Central memory CD8-positive, alpha-beta T cell (primary cell): ENCODE measurements around the gene PAK4.

ENCODE experiments used
- ATAC-seq: fragments of 150-1000 bp; cut with Tn5 transposase; replicated peaks from 2 replicates; pipeline ENCODE4 v1.10.0; 2022; ENCODE audit warnings: mild to moderate bottlenecking, moderate FRiP score, moderate number of reproducible peaks; ENCODE audit not compliant: poor library complexity, severe bottlenecking; ENCODE audit errors: extremely low read depth
- DNase-seq, 2 donors: peaks; one replicate each; pipeline ENCODE4 v3.0.0; 2021; ENCODE audit warnings: low spot score in 2 of 2
- H3K27ac Mint-ChIP-seq: one replicate; pipeline ENCODE4 v1.8.0; 2022; ENCODE audit warnings: low read depth, mild to moderate bottlenecking, moderate library complexity, mixed read lengths
- H3K27me3 Mint-ChIP-seq: one replicate; pipeline ENCODE4 v1.8.0; 2022; ENCODE audit warnings: mixed read lengths
- H3K36me3 Mint-ChIP-seq: one replicate; pipeline ENCODE4 v1.8.0; 2022; ENCODE audit warnings: mild to moderate bottlenecking, moderate library complexity, mixed read lengths; ENCODE audit not compliant: insufficient read depth
- H3K4me1 Mint-ChIP-seq: one replicate; pipeline ENCODE4 v1.8.0; 2022; ENCODE audit warnings: mixed read lengths
- H3K4me3 Mint-ChIP-seq: one replicate; pipeline ENCODE4 v1.8.0; 2022; ENCODE audit warnings: mild to moderate bottlenecking, moderate library complexity, mixed read lengths
- H3K9me3 Mint-ChIP-seq: one replicate; pipeline ENCODE4 v1.8.0; 2022; ENCODE audit warnings: mixed read lengths

PAK4 gene

DNA sequence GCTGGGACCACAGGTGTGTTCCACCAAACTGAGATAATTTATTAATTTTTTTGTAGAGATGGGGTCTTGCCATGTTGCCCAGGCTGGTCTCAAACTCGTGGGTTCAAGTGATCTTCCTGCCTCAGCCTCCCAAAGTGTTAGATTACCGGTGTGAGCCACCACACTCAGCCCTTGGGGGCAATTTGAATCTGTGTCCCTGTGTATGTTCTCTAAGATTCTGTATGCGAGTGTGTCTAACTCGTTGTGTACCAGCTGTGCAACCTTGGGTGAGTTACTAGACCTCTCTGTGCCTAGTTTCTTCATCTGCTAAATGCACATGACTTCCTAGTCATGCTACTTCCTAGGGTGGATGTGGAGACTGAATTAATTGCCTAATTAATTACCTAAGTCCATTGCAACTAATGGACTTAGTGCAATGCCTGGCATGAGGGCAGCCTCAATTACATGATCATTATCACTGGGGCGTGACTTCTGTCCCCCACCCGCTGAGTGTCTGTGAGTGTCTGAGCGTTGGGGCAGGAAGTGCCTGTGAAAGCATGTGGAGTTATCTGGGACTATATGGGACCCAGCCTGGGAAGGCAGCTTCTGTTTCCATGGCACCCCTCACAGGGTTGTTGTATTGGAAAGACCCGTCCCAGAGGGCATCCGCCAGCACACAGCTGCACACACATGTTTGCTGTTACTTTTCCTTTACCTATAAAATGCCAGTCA is 69.4 kb downstream of the PAK4 start:
- Mint-ChIP-seq H3K36me3 (peaks cover 5% of the 10 kb centered on the region), H3K4me1 (peaks cover 23% of the 10 kb centered on the region), H3K27me3 (peaks cover 74% of the 10 kb centered on the region), H3K9me3 (no peaks in the 10 kb centered on the region), H3K27ac (peak overlapping the region; percentile 78), H3K4me3 (no peak overlapping the region)
- ATAC-seq (no peak), DNase-seq (no peak)

DNA sequence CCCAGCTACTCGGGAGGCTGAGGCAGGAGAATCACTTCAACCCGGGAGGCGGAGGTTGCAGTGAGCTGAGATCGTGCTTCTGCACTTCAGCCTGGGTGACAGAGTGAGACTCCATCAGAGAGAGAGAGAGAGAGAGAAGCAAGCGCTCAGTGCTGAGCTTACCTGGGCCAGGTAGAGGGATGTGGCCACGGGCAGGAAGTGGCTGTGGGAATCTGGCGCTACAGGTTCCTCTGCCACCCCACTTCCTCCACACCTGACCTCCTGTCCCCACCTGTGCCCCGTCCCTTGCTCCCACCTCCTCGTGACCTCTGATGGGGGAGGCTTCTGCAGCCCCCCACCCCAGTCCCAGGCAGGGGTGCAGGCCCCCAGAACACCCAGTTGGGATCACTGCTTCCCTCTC is 70.2 kb downstream of the PAK4 start:
- Mint-ChIP-seq H3K4me1 (peaks cover 23% of the 10 kb centered on the region), H3K27ac (peak overlapping the region; percentile 78), H3K36me3 (peaks cover 5% of the 10 kb centered on the region), H3K9me3 (no peaks in the 10 kb centered on the region), H3K27me3 (peaks cover 74% of the 10 kb centered on the region), H3K4me3 (no peak overlapping the region)
- peak; percentile 67 for ATAC-seq
- no peak for DNase-seq

DNA sequence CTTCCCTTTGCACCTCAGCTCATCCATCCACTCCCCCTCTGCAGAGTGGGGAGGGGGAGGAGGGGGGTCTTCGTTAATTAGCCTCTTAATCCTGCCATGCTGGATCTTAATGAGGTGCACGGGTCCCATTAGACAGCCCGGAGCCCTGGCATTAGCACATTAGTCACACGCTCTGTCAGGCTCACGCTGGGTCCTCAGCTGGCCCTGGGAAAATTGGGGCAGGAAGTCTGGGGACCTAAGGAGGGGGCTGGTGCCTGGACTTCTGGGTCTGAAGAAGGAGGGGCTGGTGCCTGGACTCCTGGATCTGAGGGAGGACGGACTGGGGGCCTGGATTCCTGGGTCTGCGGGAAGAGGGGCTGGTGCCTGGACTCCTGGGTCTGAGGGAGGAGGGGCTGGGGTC is 70.7 kb downstream of the PAK4 start:
- DNase-seq: no peak
- no peaks in the 10 kb centered on the region for H3K9me3 Mint-ChIP-seq
- peaks cover 78% of the 10 kb centered on the region for H3K27me3 Mint-ChIP-seq
- peak overlapping the region; percentile 78 for H3K27ac Mint-ChIP-seq
- no peak for ATAC-seq
- H3K4me1 Mint-ChIP-seq: peaks cover 23% of the 10 kb centered on the region
- peaks cover 5% of the 10 kb centered on the region for H3K36me3 Mint-ChIP-seq
- no peak overlapping the region for H3K4me3 Mint-ChIP-seq

DNA sequence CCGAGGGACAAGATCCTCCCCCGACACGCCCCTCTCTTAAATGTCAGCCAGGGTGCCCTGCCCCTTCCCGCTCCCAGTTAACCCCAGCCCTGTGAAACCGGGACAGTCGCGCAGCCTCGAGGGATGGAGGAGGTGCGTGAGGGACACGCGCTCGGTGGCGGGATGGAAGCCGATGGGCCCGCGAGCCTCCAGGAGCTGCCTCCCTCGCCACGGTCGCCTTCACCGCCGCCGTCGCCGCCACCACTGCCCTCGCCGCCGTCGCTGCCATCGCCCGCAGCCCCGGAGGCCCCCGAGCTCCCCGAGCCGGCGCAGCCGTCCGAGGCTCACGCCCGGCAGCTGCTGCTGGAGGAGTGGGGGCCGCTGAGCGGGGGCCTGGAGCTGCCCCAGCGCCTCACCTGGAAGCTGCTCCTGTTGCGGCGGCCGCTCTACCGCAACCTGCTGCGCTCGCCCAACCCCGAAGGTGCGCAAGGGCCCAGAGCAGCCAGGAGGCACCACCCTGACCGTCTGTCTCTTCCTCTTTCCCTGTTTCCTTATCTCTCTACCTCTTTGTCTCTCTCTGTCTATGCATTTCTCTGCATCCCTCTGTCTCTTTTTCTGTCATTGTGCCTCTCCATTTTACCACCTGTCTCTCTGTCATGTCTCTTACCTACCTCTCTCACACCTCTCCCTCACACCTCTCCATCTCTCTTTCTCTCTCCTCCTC is 71.4 kb downstream of the PAK4 start, which contains the start of gene NCCRP1:
Gene NCCRP1, plus strand, starts transcription at position 105 of the 703 bp plus-strand sequence. Its CDS starts 19 bp downstream, at position 124.
- H3K9me3 Mint-ChIP-seq: no peaks in the 10 kb centered on the region
- peak; percentile 30 for ATAC-seq
- peaks cover 85% of the 10 kb centered on the region for H3K27me3 Mint-ChIP-seq
- peaks cover 5% of the 10 kb centered on the region for H3K36me3 Mint-ChIP-seq
- peak within 1 kb of the TSS; percentile 59 for H3K4me3 Mint-ChIP-seq
- no peak for DNase-seq
- H3K4me1 Mint-ChIP-seq: peaks cover 23% of the 10 kb centered on the region
- peak within 1 kb of the TSS; percentile 78 for H3K27ac Mint-ChIP-seq

DNA sequence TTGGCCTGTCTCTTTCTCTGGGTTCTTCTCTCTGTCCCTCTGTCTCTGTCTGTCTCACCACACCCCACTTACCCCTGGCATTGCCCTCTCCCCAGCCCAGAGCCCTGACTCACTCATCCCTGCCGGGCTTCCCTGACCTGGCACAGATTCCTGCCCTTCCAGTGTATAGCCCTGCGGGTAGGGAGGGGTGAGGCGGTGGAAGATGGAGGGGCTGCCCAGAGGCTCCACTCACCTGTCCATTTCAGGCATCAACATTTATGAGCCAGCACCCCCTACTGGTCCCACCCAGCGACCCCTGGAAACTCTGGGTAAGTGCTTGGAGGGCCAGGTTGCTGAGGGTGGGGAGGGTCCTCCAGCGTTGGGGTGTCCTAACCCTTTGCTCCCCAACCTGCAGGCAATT is 72.2 kb downstream of the PAK4 start:
- Mint-ChIP-seq H3K4me1 (peaks cover 23% of the 10 kb centered on the region), H3K27me3 (peaks cover 93% of the 10 kb centered on the region), H3K27ac (no peak overlapping the region), H3K9me3 (no peaks in the 10 kb centered on the region), H3K36me3 (peaks cover 5% of the 10 kb centered on the region), H3K4me3 (peak overlapping the region; percentile 59)
- DNase-seq (no peak), ATAC-seq (no peak)

DNA sequence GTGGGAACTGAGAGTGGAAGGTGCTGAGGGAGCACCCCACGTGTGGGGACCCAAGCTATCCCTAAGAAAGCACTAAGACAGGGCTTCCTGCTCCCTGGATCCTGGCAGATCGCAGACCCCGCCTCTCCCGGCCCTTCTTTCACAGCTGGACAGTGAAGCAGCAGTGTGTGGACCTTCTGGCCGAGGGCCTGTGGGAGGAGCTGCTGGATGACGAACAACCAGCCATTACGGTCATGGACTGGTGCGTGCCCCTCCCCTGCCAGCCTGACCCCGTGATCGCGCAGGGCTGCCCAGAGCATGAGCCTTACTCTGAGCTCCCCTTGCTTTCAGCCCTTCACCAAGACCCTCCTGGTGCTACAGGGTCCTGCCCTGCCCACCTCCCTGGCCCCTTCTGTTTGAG is 73.4 kb downstream of the PAK4 start:
- H3K4me1 Mint-ChIP-seq: peaks cover 23% of the 10 kb centered on the region
- H3K27ac Mint-ChIP-seq: no peak overlapping the region
- DNase-seq: no peak
- no peaks in the 10 kb centered on the region for H3K9me3 Mint-ChIP-seq
- H3K27me3 Mint-ChIP-seq: peaks cover 97% of the 10 kb centered on the region
- peaks cover 5% of the 10 kb centered on the region for H3K36me3 Mint-ChIP-seq
- no peak overlapping the region for H3K4me3 Mint-ChIP-seq
- ATAC-seq: no peak

DNA sequence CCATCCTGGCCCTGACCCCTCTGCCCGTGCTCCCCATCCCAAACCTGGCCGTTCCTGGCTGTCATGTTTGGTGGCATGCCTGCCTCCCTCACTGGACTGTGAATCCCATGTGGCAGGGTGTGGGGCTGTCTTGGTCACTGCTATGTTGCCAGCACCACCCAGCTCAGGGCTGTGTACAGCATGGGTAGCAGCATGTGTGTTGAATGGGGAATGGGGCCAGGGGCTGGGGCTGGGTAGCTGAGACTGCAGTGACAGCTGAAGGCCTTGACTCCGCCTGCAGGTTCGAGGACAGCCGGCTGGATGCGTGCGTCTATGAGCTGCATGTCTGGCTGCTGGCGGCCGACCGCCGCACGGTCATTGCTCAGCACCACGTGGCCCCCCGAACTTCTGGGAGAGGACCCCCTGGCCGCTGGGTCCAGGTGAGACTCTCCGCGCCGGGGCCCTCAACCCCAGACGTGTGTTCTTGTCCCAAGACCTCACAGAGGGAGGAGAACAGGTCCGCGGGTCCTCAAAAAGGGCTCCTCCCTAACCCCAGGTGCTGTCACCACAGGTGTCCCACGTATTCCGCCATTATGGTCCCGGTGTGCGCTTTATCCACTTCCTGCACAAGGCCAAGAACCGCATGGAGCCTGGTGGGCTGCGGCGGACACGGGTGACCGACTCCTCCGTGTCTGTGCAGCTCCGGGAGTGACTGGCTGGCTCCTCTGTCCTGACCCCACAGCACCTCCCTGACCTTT is 74.6 kb downstream of the PAK4 start:
- Mint-ChIP-seq H3K4me1 (peaks cover 19% of the 10 kb centered on the region), H3K9me3 (no peaks in the 10 kb centered on the region), H3K27me3 (peaks cover 96% of the 10 kb centered on the region), H3K27ac (no peak overlapping the region), H3K36me3 (peaks cover 5% of the 10 kb centered on the region), H3K4me3 (no peak overlapping the region)
- no peak for DNase-seq
- no peak for ATAC-seq

DNA sequence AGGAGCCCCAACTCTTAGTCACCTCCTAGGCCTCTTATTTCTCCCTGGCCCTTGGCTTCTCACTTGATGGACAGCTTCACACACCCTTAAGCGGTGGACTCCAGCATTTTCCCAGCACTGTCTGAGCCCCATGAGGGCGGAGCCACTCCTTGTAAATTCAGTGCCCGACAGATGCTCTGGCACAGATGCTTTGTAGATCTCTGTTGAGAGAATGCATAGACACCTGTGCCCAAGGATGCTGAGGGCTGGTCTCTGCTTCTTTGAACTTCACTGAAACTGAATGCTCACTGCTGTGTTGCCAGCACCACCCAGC is 75.2 kb downstream of the PAK4 start:
- Mint-ChIP-seq H3K4me3 (no peak overlapping the region), H3K9me3 (no peaks in the 10 kb centered on the region), H3K4me1 (peaks cover 13% of the 10 kb centered on the region), H3K36me3 (peaks cover 4% of the 10 kb centered on the region), H3K27me3 (peaks cover 91% of the 10 kb centered on the region), H3K27ac (no peak overlapping the region)
- ATAC-seq (no peak), DNase-seq (no peak)

DNA sequence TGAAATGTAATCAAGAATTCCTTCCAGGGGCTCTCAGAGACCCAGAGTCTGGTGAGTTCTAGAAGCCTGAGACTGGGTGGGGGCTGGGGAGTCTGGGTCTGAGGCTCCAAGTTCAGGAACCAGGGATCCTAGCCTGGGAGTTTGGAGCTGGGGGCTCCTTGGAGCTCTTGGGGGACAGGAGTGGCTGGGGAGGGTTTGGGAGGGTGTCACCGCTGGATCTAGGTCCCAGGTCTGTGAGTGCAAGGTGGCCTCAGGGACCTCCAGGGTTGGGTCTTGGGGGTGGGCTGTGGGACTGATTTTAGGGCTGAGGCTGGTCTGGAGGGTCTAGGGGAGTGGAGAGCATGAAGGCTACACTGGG is 77.4 kb downstream of the PAK4 start:
- Mint-ChIP-seq H3K27ac (no peak overlapping the region), H3K27me3 (peaks cover 71% of the 10 kb centered on the region), H3K4me3 (no peak overlapping the region), H3K36me3 (no peaks in the 10 kb centered on the region), H3K9me3 (no peaks in the 10 kb centered on the region), H3K4me1 (no peaks in the 10 kb centered on the region)
- DNase-seq (no peak), ATAC-seq (no peak)

DNA sequence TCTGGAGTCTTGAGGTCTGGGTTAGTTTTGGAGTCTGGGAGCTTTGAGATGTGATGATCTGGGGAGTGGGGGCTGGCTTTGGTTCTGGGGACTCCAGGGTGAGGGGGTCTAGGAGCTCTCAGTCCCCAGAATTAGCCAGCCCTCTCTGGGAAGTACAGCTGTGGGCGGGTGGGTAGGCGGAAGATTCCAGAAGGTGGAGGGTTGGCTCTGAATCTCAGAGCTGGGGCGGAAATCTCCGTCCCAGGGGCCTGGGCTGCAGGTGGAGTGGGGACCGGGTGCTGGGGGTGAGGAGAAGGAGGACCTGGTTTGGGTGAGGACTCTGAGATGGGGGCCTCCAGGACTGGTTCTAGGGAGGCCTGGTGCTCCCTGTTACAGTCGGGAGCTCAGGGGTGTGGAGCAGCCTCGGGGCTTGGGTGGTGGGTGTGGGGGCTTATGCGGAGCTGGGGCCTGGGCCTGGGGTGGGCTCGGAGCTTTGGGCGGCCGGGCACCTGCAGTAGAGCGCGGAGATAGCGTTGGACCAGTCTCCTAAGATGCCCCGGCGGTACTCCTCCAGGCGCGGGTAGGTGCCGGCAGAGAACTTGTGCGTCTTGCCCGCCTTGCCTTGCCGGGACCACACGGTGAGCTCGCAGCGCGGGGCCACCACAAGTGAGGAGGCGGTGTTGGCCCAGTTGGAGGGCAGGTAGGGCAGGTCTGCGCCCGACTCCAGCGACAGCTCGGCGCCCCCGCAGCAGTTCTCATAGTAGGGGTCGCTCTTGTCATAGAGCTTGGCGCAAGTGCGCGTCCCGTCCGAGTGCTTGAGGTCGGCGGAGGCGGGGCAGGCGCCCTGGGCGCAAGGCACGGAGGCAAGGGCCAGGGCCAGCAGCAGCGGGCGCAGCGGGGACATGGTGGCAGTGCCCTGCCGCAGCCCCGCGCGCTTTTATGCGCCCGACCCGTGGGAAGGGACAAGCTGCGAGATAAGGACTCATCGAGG is 78.1 kb downstream of the PAK4 start, which contains the start of gene SYCN:
Gene SYCN, minus strand, starts transcription at position 892 of the 970 bp plus-strand sequence. Its CDS starts 9 bp downstream, at position 883.
- peaks cover 64% of the 10 kb centered on the region for H3K27me3 Mint-ChIP-seq
- no peak for DNase-seq
- no peak within 1 kb of the TSS for H3K4me3 Mint-ChIP-seq
- H3K36me3 Mint-ChIP-seq: no peaks in the 10 kb centered on the region
- no peak within 1 kb of the TSS for H3K27ac Mint-ChIP-seq
- H3K9me3 Mint-ChIP-seq: no peaks in the 10 kb centered on the region
- ATAC-seq: no peak
- no peaks in the 10 kb centered on the region for H3K4me1 Mint-ChIP-seq

DNA sequence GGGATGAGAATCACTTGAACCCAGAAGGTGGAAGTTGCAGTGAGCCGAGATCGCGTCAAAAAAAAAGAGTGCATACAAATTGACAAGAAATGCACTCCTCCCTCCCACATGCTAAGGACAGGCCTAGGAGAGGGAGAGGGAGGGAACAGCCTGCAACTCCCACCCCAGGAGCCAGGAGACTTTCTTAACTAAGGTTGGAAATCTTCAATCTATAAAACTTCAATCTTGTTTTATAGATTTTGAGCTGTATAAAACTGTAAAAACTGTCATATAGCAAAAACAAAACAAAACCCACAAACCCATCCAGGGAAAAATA is 79.8 kb downstream of the PAK4 start:
- Mint-ChIP-seq H3K4me1 (no peaks in the 10 kb centered on the region), H3K36me3 (no peaks in the 10 kb centered on the region), H3K4me3 (no peak overlapping the region), H3K27ac (peak overlapping the region; percentile 59), H3K27me3 (peaks cover 47% of the 10 kb centered on the region), H3K9me3 (no peaks in the 10 kb centered on the region)
- ATAC-seq (no peak), DNase-seq (no peak)

DNA sequence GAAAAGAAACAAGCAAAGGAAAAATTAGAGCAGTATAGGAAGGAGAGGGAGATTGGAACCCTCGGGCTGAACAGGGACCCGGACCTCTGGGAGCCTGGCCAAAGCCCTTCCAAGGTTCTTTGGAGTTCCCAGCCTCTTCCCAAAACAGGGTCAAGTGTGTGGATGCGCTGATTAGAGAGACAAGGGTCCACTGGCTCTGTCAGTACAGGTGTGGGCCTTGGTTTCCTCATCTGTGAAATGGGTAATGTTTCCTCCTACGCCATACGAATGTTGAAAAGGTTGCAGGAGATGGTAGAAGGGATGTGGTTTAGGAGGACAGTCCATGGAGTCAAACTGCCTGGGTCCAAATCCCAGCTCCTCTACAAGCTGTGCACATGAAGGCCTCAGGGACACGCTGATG is 80.5 kb downstream of the PAK4 start:
- ATAC-seq: no peak

More for the DNA sequence above, 80.5 kb downstream of the PAK4 start:
- DNase-seq: no peak
- Mint-ChIP-seq H3K27ac (peak overlapping the region; percentile 59), H3K36me3 (no peaks in the 10 kb centered on the region), H3K4me1 (no peaks in the 10 kb centered on the region), H3K4me3 (no peak overlapping the region), H3K27me3 (peaks cover 40% of the 10 kb centered on the region), H3K9me3 (no peaks in the 10 kb centered on the region)
